ENCODE data around the gene ERF.

The ERF gene

DNA sequence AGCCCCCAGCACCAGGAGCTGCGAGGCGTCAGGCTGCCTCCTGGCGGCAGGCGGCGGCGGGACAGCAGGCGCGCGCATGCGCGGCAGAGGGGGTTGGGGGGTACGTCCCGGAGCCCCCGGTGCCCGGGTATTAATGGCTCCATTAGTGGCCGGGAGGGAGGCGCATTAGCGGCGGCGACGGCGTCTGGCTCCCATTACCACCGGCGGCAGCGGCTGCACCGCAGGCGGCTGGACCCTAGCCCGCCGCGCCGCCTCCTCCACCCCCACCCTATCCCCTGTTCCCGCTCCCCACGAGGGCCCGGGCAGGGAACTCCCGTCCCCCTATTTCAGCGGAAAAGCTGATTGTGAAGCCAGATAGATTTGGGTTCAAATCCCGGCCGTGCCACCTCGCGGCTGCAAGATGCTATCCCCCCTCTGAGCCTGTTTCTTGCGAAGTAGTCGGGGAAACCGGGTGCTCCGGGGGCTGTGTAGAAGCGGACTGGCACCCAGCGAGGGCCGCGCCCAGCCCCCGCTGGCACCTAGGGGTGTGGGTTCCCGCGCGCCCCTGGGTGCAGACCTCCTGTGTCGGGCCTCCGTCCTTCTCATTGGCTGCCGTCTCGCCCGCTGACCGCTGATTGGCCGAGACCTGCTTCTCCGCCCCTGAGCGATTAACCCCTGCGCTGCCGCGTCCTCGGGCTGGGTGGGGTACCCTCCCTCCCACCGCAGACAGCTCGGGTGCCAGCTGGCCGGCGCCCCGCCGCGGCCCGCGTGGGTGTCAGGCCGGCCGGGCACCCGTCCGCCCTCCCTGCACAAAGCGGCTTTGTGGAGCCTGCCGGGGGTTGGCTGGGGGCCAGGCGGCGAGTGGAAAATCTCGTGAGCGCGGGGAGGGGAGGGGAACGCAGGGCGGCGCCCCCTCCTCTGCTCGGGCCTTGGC lies 25.2 kb upstream of the ERF start:
- no peaks in the 10 kb centered on the region for H3K9me3 ChIP-seq (ENCODE audit: insufficient read depth, low read depth, low read length)
- H3K36me3 ChIP-seq (ENCODE audit: insufficient read depth, low read length) = no peaks in the 10 kb centered on the region
- H3K4me3 ChIP-seq (ENCODE audit: low read length) = peak overlapping the region; percentile 77
- under 1% methylated on average over 85 of the region's 89 CpGs for WGBS
- peak overlapping the region; percentile 68; the same call in 1 of the 2 replicates for H3K27ac ChIP-seq (ENCODE audit: low read depth, low read length)
- no peaks in the 10 kb centered on the region for H3K27me3 ChIP-seq (ENCODE audit: insufficient read depth, low read length)
- H3K9ac ChIP-seq (ENCODE audit: low read depth, low read length) = no peak overlapping the region
- H3K4me1 ChIP-seq (ENCODE audit: insufficient read depth, low read length) = peaks cover 28% of the 10 kb centered on the region

DNA sequence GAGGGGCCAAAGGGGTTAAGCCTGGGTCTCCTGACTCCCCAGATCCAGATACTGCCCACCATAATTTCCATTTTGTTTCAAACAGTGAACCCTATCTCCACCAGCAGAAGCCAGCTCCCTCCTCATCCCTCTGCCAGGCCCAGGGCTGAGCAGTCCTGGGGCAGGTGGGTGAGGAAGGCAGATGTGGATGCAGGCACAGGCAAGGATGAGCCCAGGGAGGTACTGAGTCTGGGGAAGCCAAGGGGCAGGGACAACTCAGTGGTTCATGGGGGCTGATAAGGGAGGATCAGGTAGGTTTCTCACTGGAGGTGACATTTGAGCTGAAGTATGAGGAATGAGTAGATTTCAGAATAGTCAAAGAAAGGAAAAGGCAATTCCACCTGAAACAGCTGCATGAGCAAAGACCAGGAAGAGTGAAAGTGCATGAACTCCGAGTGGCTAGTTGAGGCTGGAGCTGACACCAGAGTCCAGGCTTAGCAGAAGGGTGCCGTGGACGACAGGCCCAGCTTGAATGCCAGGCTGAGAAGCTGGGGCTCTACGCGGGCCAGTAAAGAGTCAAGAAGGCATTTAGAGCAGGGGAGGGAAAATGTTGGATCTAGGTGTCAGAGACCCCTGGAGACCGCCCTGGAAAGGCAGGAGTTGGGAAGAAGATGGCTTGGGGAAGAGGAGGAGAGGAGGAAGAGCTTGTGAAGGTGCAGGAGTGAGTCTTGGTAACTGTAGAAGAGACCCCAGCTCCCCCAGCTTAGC lies 24.4 kb upstream of the ERF start:
- Histone ChIP-seq H3K27me3 (ENCODE audit: insufficient read depth, low read length) (no peaks in the 10 kb centered on the region), H3K9me3 (ENCODE audit: insufficient read depth, low read depth, low read length) (no peaks in the 10 kb centered on the region), H3K27ac (ENCODE audit: low read depth, low read length) (peak overlapping the region; percentile 47; the same call in 1 of the 2 replicates), H3K4me3 (ENCODE audit: low read length) (peak overlapping the region; percentile 77), H3K36me3 (ENCODE audit: insufficient read depth, low read length) (peaks cover 7% of the 10 kb centered on the region), H3K9ac (ENCODE audit: low read depth, low read length) (no peak overlapping the region), H3K4me1 (ENCODE audit: insufficient read depth, low read length) (peaks cover 26% of the 10 kb centered on the region)
- WGBS = 38% methylated on average over 6 of the region's 6 CpGs

DNA sequence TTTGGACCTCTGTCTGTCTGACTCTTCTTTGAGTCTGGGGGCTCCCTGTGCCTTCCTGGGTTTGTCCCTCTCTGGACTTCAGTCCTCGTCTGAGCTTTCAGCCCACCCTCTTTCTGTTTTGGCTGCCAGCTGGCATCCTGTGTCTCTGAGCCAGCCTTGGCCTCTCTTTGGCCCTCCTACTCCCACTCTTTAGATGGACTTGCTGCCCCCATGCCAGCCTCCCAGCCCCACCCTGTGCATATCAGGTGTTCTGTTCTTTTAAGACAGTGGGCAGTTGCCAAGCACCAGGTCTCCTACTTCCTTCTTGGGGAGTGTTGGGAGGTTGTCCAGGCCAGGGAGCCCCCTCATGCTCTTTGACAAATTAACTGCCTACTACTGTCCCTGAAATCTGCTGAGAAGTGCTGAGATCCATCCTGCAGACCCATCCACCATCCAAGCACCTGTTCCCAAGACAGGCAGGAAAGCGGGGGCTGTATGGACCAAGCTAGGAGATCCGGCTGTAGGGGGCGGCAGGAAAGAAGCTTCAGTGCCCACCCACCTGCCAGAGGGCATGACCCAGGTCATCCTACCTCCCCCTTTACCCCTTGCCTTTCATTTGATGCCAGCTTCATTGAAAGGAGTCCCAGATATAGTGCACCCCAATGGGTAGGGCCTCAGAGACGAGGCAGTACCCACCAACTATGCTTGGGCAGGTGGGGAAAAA lies 23.7 kb upstream of the ERF start:
- Histone ChIP-seq H3K9me3 (ENCODE audit: insufficient read depth, low read depth, low read length) (no peaks in the 10 kb centered on the region), H3K4me1 (ENCODE audit: insufficient read depth, low read length) (peaks cover 26% of the 10 kb centered on the region), H3K36me3 (ENCODE audit: insufficient read depth, low read length) (peaks cover 10% of the 10 kb centered on the region), H3K9ac (ENCODE audit: low read depth, low read length) (no peak overlapping the region), H3K4me3 (ENCODE audit: low read length) (no peak overlapping the region), H3K27ac (ENCODE audit: low read depth, low read length) (no peak overlapping the region), H3K27me3 (ENCODE audit: insufficient read depth, low read length) (no peaks in the 10 kb centered on the region)
- 94% methylated on average over 5 of the region's 5 CpGs for WGBS

DNA sequence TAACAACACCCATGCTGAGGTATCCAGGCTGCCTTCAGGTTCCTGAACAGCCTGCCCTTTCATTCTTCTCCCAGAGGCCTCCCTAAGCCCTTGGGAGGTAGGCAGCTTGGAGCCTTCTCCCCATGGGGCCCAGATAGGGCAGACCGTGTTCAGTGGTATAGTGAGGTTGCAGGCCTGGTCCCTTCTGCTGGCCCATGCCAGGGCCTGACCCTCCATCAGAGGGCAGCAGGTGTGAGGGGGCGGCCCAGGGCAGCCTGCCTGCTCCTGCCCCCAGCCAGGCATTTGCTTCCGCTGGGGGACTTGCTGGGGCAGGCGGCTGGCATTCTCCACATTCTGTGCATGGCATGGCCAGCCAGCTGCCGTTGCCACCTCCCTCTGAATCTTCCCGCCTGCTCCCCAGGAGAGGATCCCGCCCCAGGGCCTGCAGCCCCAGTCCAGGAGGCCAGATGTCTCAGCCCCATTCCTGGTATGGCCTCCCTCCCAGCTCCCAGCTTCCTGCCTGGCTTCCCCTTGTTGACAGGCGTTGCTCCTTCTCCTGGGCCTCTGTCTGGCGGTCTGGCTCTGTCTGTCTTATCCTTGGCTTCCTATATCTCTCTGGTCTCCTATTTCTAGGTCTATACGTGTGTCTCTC lies 23.0 kb upstream of the ERF start:
- Histone ChIP-seq H3K27me3 (ENCODE audit: insufficient read depth, low read length) (no peaks in the 10 kb centered on the region), H3K36me3 (ENCODE audit: insufficient read depth, low read length) (peaks cover 15% of the 10 kb centered on the region), H3K4me1 (ENCODE audit: insufficient read depth, low read length) (peaks cover 21% of the 10 kb centered on the region), H3K4me3 (ENCODE audit: low read length) (no peak overlapping the region), H3K9me3 (ENCODE audit: insufficient read depth, low read depth, low read length) (no peaks in the 10 kb centered on the region), H3K9ac (ENCODE audit: low read depth, low read length) (no peak overlapping the region), H3K27ac (ENCODE audit: low read depth, low read length) (no peak overlapping the region)
- WGBS = 84% methylated on average over 10 of the region's 10 CpGs

- Histone ChIP-seq H3K9ac (ENCODE audit: low read depth, low read length) (no peak overlapping the region), H3K27me3 (ENCODE audit: insufficient read depth, low read length) (no peaks in the 10 kb centered on the region), H3K4me1 (ENCODE audit: insufficient read depth, low read length) (peaks cover 12% of the 10 kb centered on the region), H3K27ac (ENCODE audit: low read depth, low read length) (no peak overlapping the region), H3K9me3 (ENCODE audit: insufficient read depth, low read depth, low read length) (no peaks in the 10 kb centered on the region), H3K4me3 (ENCODE audit: low read length) (no peak overlapping the region), H3K36me3 (ENCODE audit: insufficient read depth, low read length) (peaks cover 15% of the 10 kb centered on the region)
- WGBS = 87% methylated on average over 4 of the region's 4 CpGs
Observed at GRCh38 chr19:42276821-42277220, 21.9 kb upstream of the ERF start.

GRCh38 chr19:42276284-42276683 lies 21.4 kb upstream of the ERF start:
- no peak overlapping the region for H3K27ac ChIP-seq (ENCODE audit: low read depth, low read length)
- WGBS = 90% methylated on average over 3 of the region's 3 CpGs
- H3K27me3 ChIP-seq (ENCODE audit: insufficient read depth, low read length) = no peaks in the 10 kb centered on the region
- H3K9me3 ChIP-seq (ENCODE audit: insufficient read depth, low read depth, low read length) = no peaks in the 10 kb centered on the region
- H3K4me3 ChIP-seq (ENCODE audit: low read length) = no peak overlapping the region
- no peak overlapping the region for H3K9ac ChIP-seq (ENCODE audit: low read depth, low read length)
- peaks cover 15% of the 10 kb centered on the region for H3K36me3 ChIP-seq (ENCODE audit: insufficient read depth, low read length)
- H3K4me1 ChIP-seq (ENCODE audit: insufficient read depth, low read length) = peaks cover 7% of the 10 kb centered on the region; the same call in 1 of the 2 replicates

- 65% methylated on average over 2 of the region's 3 CpGs for WGBS
- Histone ChIP-seq H3K9me3 (ENCODE audit: insufficient read depth, low read depth, low read length) (no peaks in the 10 kb centered on the region), H3K9ac (ENCODE audit: low read depth, low read length) (no peak overlapping the region), H3K36me3 (ENCODE audit: insufficient read depth, low read length) (peaks cover 15% of the 10 kb centered on the region), H3K4me3 (ENCODE audit: low read length) (no peak overlapping the region), H3K27ac (ENCODE audit: low read depth, low read length) (no peak overlapping the region), H3K27me3 (ENCODE audit: insufficient read depth, low read length) (no peaks in the 10 kb centered on the region), H3K4me1 (ENCODE audit: insufficient read depth, low read length) (peaks cover 8% of the 10 kb centered on the region; the same call in 1 of the 2 replicates)
Observed at GRCh38 chr19:42275517-42275916, 20.6 kb upstream of the ERF start.

- H3K9ac ChIP-seq (ENCODE audit: low read depth, low read length) = no peak overlapping the region
- no peak overlapping the region for H3K4me3 ChIP-seq (ENCODE audit: low read length)
- peaks cover 12% of the 10 kb centered on the region; the same call in 1 of the 2 replicates for H3K4me1 ChIP-seq (ENCODE audit: insufficient read depth, low read length)
- WGBS = 89% methylated on average over 7 of the region's 7 CpGs
- no peaks in the 10 kb centered on the region for H3K9me3 ChIP-seq (ENCODE audit: insufficient read depth, low read depth, low read length)
- H3K36me3 ChIP-seq (ENCODE audit: insufficient read depth, low read length) = peaks cover 15% of the 10 kb centered on the region
- no peaks in the 10 kb centered on the region for H3K27me3 ChIP-seq (ENCODE audit: insufficient read depth, low read length)
- no peak overlapping the region for H3K27ac ChIP-seq (ENCODE audit: low read depth, low read length)
Observed at GRCh38 chr19:42275103-42275502, 20.2 kb upstream of the ERF start.

GRCh38 chr19:42274065-42274682 lies 19.2 kb upstream of the ERF start:
- H3K36me3 ChIP-seq (ENCODE audit: insufficient read depth, low read length) = peaks cover 15% of the 10 kb centered on the region
- H3K27me3 ChIP-seq (ENCODE audit: insufficient read depth, low read length) = no peaks in the 10 kb centered on the region
- WGBS = 93% methylated on average over 22 of the region's 22 CpGs
- no peaks in the 10 kb centered on the region for H3K9me3 ChIP-seq (ENCODE audit: insufficient read depth, low read depth, low read length)
- H3K4me1 ChIP-seq (ENCODE audit: insufficient read depth, low read length) = peaks cover 14% of the 10 kb centered on the region; the same call in 1 of the 2 replicates
- no peak overlapping the region for H3K4me3 ChIP-seq (ENCODE audit: low read length)
- no peak overlapping the region for H3K27ac ChIP-seq (ENCODE audit: low read depth, low read length)
- H3K9ac ChIP-seq (ENCODE audit: low read depth, low read length) = no peak overlapping the region

DNA sequence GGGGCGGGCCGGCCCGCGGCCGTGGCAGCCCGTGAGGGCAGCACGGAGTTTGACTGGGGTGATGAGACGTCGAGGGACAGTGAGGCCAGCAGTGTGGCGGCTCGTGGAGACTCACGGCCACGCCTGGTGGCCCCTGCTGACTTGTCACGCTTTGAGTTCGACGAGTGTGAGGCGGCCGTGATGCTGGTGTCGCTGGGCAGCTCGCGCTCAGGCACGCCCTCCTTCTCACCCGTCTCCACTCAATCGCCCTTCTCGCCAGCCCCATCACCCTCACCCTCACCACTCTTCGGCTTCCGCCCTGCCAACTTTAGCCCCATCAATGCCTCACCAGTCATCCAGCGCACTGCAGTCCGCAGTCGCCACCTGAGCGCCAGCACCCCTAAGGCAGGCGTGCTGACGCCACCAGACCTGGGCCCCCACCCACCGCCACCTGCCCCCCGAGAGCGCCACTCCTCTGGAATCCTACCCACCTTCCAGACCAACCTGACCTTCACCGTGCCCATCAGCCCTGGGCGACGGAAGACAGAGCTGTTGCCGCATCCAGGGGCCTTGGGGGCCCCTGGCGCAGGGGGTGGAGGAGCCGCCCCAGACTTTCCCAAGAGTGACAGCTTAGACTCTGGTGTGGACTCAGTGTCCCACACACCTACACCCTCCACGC lies 18.6 kb upstream of the ERF start:
- WGBS = 96% methylated on average over 43 of the region's 43 CpGs
- Histone ChIP-seq H3K36me3 (ENCODE audit: insufficient read depth, low read length) (peaks cover 15% of the 10 kb centered on the region), H3K27me3 (ENCODE audit: insufficient read depth, low read length) (no peaks in the 10 kb centered on the region), H3K9me3 (ENCODE audit: insufficient read depth, low read depth, low read length) (no peaks in the 10 kb centered on the region), H3K4me1 (ENCODE audit: insufficient read depth, low read length) (peaks cover 13% of the 10 kb centered on the region; the same call in 1 of the 2 replicates), H3K9ac (ENCODE audit: low read depth, low read length) (no peak overlapping the region), H3K27ac (ENCODE audit: low read depth, low read length) (no peak overlapping the region), H3K4me3 (ENCODE audit: low read length) (no peak overlapping the region)
